ENCODE measurements around the gene NDUFAF3. TPM values are rescaled to one million over a fixed set of nuclear protein-coding genes. Genes with fewer than 3 reads are reported as not detected.
A peak's percentile ranks its signal among the peaks of the same experiment; 100 is the strongest.

Gene NDUFAF3
- total RNA-seq, 2 experiments from 2014 or later, result 124 to 309 TPM

Small RNA genes within 50 kb of the gene (microRNA-seq; reads per million reads assigned to microRNA genes)
- gene MIR191 (ENCODE audit: borderline replicate concordance) (60,051 reads per million, percentile 99 among the genes with 10 or more reads in this experiment), gene MIR425 (ENCODE audit: borderline replicate concordance) (13,748 reads per million, percentile 96 among the genes with 10 or more reads in this experiment)

Small RNA genes within 50 kb of the gene (small RNA-seq; reads per million reads assigned to genes)
- 258 reads per million, percentile 99 among the genes with 10 or more reads in this experiment for gene MIR191
- gene MIR425, result 7.9 reads per million, percentile 94 among the genes with 10 or more reads in this experiment

Other genes starting within 250 kb of the NDUFAF3 start
- 13.8 and 16.0 TPM in 2 replicates for gene PRKAR2A, start 174.2 kb upstream of the NDUFAF3 start, total RNA-seq (2014; rRNA removed; shearing (Covaris generic))
- gene PRKAR2A, start 174.2 kb upstream of the NDUFAF3 start, total RNA-seq (2022), result 19.6 and 22.4 TPM in 2 replicates
- 20.9 and 21.3 TPM in 2 replicates for gene SLC25A20, start 123.2 kb upstream of the NDUFAF3 start, total RNA-seq (2014; rRNA removed; shearing (Covaris generic))
- gene SLC25A20, start 123.2 kb upstream of the NDUFAF3 start, total RNA-seq (2022), result 19.1 and 20.1 TPM in 2 replicates
- 121 and 124 TPM in 2 replicates for gene ARIH2, start 103.3 kb upstream of the NDUFAF3 start, total RNA-seq (2014; rRNA removed; shearing (Covaris generic))
- 113 and 131 TPM in 2 replicates for gene ARIH2, start 103.3 kb upstream of the NDUFAF3 start, total RNA-seq (2022)
- 45.3 and 48.4 TPM in 2 replicates for gene P4HTM, start 31.9 kb upstream of the NDUFAF3 start, total RNA-seq (2014; rRNA removed; shearing (Covaris generic))
- gene P4HTM, start 31.9 kb upstream of the NDUFAF3 start, total RNA-seq (2022), result 36.9 and 47.4 TPM in 2 replicates
- 92.0 and 101 TPM in 2 replicates for gene WDR6, start 14.7 kb upstream of the NDUFAF3 start, total RNA-seq (2014; rRNA removed; shearing (Covaris generic))
- 128 and 131 TPM in 2 replicates for gene WDR6, start 14.7 kb upstream of the NDUFAF3 start, total RNA-seq (2022)
- 26.3 and 36.2 TPM in 2 replicates for gene DALRD3, start 3.5 kb upstream of the NDUFAF3 start, total RNA-seq (2014; rRNA removed; shearing (Covaris generic))
- gene DALRD3, start 3.5 kb upstream of the NDUFAF3 start, total RNA-seq (2022), result 35.0 and 35.7 TPM in 2 replicates
- gene IMPDH2, start 7.3 kb downstream of the NDUFAF3 start, total RNA-seq (2014; rRNA removed; shearing (Covaris generic)), result 295 and 319 TPM in 2 replicates
- gene IMPDH2, start 7.3 kb downstream of the NDUFAF3 start, total RNA-seq (2022), result 328 and 360 TPM in 2 replicates
- gene QRICH1, start 72.0 kb downstream of the NDUFAF3 start, total RNA-seq (2014; rRNA removed; shearing (Covaris generic)), result 93.0 and 111 TPM in 2 replicates
- 132 and 156 TPM in 2 replicates for gene QRICH1, start 72.0 kb downstream of the NDUFAF3 start, total RNA-seq (2022)
- 290 and 310 TPM in 2 replicates for gene QARS1, start 82.6 kb downstream of the NDUFAF3 start, total RNA-seq (2014; rRNA removed; shearing (Covaris generic))
- gene QARS1, start 82.6 kb downstream of the NDUFAF3 start, total RNA-seq (2022), result 355 and 459 TPM in 2 replicates
- 49.4 and 57.2 TPM in 2 replicates for gene USP19, start 98.7 kb downstream of the NDUFAF3 start, total RNA-seq (2014; rRNA removed; shearing (Covaris generic))
- 69.4 and 78.3 TPM in 2 replicates for gene USP19, start 98.7 kb downstream of the NDUFAF3 start, total RNA-seq (2022)
- gene LAMB2, start 110.9 kb downstream of the NDUFAF3 start, total RNA-seq (2014; rRNA removed; shearing (Covaris generic)), result 0.44 TPM in 2 replicates
- gene LAMB2, start 110.9 kb downstream of the NDUFAF3 start, total RNA-seq (2022), result not detected in 2 replicates
- gene CCDC71, start 144.2 kb downstream of the NDUFAF3 start, total RNA-seq (2014; rRNA removed; shearing (Covaris generic)), result 20.3 and 27.9 TPM in 2 replicates
- 22.7 and 23.4 TPM in 2 replicates for gene CCDC71, start 144.2 kb downstream of the NDUFAF3 start, total RNA-seq (2022)
- gene KLHDC8B, start 149.5 kb downstream of the NDUFAF3 start, total RNA-seq (2014; rRNA removed; shearing (Covaris generic)), result 0.69 TPM in 1 of 2 replicates, not detected in the other
- 0.91 and 1.3 TPM in 2 replicates for gene KLHDC8B, start 149.5 kb downstream of the NDUFAF3 start, total RNA-seq (2022)